Muscle of leg (tissue), 11 donors: ENCODE data around the gene GRAMD2B. TPM values are rescaled to one million over a fixed set of nuclear protein-coding genes. Genes with fewer than 3 reads are reported as not detected.

ENCODE experiments used
- DNase-seq: peaks from one replicate; pipeline ENCODE4 v3.0.0; 2013
- H3K27ac ChIP-seq: one replicate; pipeline ENCODE4 v1.5.1; 2013; ENCODE audit warnings: mild to moderate bottlenecking, low read length, control low read depth
- H3K27me3 ChIP-seq: one replicate; pipeline ENCODE4 v1.6.1; 2013; ENCODE audit warnings: low read length; ENCODE audit not compliant: control insufficient read depth, insufficient read depth
- H3K36me3 ChIP-seq: one replicate; pipeline ENCODE4 v1.6.1; 2013; ENCODE audit warnings: low read length; ENCODE audit not compliant: control insufficient read depth, insufficient read depth
- H3K4me1 ChIP-seq: one replicate; pipeline ENCODE4 v1.6.1; 2013; ENCODE audit warnings: low read length; ENCODE audit not compliant: control insufficient read depth, insufficient read depth
- H3K4me3 ChIP-seq: one replicate; pipeline ENCODE4 v1.5.1; 2013; ENCODE audit warnings: low read length, control low read depth
- H3K9me3 ChIP-seq: replicated peaks from 2 replicates; pipeline ENCODE4 v1.6.1; 2013; ENCODE audit warnings: low read depth, low read length; ENCODE audit not compliant: control insufficient read depth
- WGBS: methylation state at CpG from one replicate; pipeline ENCODE4 v1.1.5; 2013; ENCODE audit warnings: missing lambda C conversion rate; ENCODE audit not compliant: insufficient coverage; 5-methylcytosine and 5-hydroxymethylcytosine counted together
- polyA plus RNA-seq, 8 donors: library from polyadenylated mRNA; unstranded; fragments of 120-200 nt; gene quantifications; one replicate each; pipeline versions ENCODE4 v1.2.1 to v1.2.3, GENCODE V29; 2013; ENCODE audit warnings: inconsistent platforms in 1 of 8, low replicate concordance in 1 of 8; ENCODE audit not compliant: insufficient read length in 8 of 8, insufficient read depth in 1 of 8
- total RNA-seq: library from RNA; stranded (reverse); fragments of 120-200 nt; gene quantifications from one replicate; pipeline ENCODE4 v1.2.4, GENCODE V29; 2013

Gene GRAMD2B
- total and polyA plus RNA-seq, 9 donors = 6.5 to 13.9 (median 9.2) TPM

DNA sequence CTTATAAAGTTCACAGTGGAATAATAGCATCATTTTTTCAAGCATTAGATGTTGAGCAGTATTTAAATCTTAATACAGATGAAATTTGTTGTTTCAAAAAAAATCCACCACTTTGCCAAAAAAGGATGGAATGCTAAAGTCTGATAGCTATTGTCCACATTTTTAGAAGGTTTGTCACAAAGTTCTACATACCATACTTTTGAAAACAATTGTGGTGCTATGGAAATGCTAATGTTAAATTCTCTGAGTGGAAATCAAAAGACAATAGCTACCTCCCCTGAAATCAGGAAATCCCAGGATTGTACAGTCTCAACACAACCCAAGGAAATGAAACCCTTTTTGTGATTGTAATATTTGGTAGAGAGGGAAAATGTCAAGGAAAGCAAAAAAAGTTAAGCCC lies 19.3 kb upstream of the GRAMD2B start:
- H3K4me1 ChIP-seq = no peaks in the 10 kb centered on the region
- DNase-seq = peak; percentile 82
- H3K4me3 ChIP-seq = no peak overlapping the region
- peak overlapping the region; percentile 70 for H3K27ac ChIP-seq
- H3K36me3 ChIP-seq = no peaks in the 10 kb centered on the region
- no peaks in the 10 kb centered on the region for H3K27me3 ChIP-seq
- peaks cover 13% of the 10 kb centered on the region for H3K9me3 ChIP-seq

DNA sequence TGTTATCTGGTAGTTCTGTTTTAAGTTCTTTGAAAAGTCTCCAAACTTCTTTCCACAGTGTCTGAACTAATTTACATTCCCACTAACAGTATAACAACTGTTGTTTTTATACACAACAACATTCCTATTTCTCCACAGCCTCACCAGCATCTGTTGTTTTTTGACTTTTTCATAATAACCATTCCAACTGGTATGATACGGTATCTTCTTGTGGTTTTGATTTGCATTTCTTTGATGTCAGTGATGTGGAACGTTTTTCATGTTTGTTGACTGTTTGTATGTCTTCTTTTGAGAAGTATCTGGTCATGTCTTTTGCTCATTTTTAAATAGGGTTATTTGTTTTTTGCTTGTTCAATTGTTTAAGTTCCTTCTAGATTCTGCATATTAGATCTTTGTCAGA lies 12.6 kb upstream of the GRAMD2B start:
- Histone ChIP-seq H3K4me3 (no peak overlapping the region), H3K4me1 (peaks cover 5% of the 10 kb centered on the region), H3K9me3 (peaks cover 3% of the 10 kb centered on the region), H3K27ac (no peak overlapping the region), H3K36me3 (no peaks in the 10 kb centered on the region), H3K27me3 (no peaks in the 10 kb centered on the region)
- no peak for DNase-seq
- no CpG with 5 or more reads among the region's 2 CpGs for WGBS

DNA sequence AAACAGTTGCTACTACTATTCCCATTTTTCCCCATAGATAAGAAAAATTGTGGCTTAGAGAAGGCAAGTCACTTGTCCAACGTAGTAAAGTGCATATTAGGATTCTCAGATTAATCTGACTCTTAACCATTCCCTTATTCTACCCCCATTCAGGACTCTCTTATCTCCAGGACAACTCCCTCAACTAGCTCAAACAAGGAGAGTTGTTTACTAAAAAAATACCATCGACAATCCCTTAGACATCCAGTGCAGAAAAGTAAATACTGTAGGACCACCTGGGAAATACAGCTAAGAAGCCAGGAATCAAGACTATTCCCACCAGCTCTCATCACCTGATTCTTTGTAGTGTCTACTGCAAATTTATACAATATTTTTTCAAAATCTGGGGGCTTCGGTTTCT lies 9.4 kb upstream of the GRAMD2B start:
- H3K27ac ChIP-seq = no peak overlapping the region
- peaks cover 3% of the 10 kb centered on the region for H3K9me3 ChIP-seq
- no peak for DNase-seq
- peaks cover 5% of the 10 kb centered on the region for H3K4me1 ChIP-seq
- no peak overlapping the region for H3K4me3 ChIP-seq
- no peaks in the 10 kb centered on the region for H3K27me3 ChIP-seq
- H3K36me3 ChIP-seq = no peaks in the 10 kb centered on the region
- no CpG with 5 or more reads among the region's 3 CpGs for WGBS

DNA sequence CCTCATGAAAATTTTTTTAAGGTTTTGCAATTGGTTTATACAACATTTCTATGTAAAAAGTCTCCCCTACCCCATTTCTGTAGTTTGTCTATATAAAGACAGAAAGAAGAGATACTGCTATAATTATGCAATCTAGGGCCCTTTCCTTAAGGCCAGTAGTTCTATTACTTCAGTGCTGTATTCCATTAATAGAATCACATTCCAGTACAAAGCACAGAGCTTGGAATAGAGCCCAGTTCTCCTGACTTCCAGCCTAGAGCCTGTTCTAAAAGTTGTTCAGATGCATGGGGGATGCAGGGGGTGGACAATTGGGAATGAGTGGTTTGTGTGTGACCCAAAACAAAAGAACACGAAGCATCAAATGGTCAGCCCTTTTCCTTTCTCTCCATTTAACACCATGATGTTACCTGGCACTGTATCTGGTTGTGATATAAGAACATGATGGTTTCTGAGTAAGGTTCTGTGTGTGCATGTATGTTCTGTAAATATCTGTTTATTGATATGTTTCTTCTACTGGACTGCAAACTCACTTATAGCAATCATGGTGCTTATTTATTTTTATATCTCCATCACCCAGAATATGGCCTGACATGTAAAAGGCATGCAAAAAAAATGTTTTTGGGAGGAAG lies 8.2 kb upstream of the GRAMD2B start:
- Histone ChIP-seq H3K9me3 (peaks cover 3% of the 10 kb centered on the region), H3K4me3 (no peak overlapping the region), H3K4me1 (peaks cover 5% of the 10 kb centered on the region), H3K36me3 (no peaks in the 10 kb centered on the region), H3K27me3 (no peaks in the 10 kb centered on the region), H3K27ac (no peak overlapping the region)
- DNase-seq = peak; percentile 88
- no CpG with 5 or more reads among the region's 1 CpG for WGBS

DNA sequence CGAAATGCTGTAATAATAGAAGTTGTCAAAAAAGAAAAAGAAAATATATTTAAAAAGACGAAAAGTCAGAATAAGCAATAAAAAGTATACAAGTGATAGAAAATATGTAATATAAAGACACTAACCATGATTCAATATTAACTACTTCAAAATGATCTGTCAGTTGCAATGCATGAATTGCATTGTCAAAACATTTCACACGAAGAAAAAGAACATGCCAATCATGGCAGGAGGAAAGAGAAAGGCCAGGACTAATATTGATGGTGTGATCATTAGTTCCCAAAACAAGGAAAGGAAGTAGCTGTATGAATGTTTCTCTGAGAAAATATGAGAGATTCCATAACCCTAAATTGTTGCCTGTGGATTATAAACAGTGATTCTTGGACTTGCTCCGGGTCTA lies 7.4 kb upstream of the GRAMD2B start:
- Histone ChIP-seq H3K36me3 (no peaks in the 10 kb centered on the region), H3K27ac (no peak overlapping the region), H3K9me3 (peaks cover 3% of the 10 kb centered on the region), H3K27me3 (no peaks in the 10 kb centered on the region), H3K4me1 (peaks cover 5% of the 10 kb centered on the region), H3K4me3 (no peak overlapping the region)
- DNase-seq = no peak
- no CpG with 5 or more reads among the region's 4 CpGs for WGBS

DNA sequence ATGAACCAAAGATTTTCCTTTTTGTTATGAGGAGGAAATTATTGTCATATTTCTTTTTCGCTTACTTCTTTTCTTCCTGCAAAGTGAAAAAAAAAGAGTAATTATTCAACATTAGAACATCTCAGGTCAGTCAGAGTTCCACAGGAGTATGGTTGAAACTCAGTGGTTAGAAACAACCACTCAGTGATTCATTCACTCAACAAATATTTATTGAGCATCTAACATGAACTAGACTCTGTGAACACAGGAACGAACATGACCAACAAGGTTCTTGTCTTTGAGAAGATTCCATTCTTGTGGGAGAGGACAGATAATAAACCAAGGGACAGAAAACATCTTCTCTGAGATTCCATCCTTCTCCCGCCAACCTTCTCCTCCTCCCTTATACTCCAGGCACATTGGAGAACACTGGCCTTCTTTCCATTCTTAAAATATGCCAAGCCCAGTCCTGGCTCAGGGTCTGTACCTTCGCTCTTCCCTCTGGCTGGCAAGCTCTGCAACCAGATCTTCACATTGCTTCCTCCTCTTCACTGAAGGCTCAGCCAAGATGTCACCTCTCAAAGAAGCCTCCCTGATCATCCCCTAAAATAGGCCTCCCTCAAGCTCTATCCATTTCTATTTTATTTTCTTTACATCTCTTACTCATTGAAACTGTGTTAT lies 6.8 kb upstream of the GRAMD2B start:
- H3K27ac ChIP-seq = no peak overlapping the region
- WGBS = 81% methylated on average over 2 of the region's 4 CpGs
- DNase-seq = no peak

DNA sequence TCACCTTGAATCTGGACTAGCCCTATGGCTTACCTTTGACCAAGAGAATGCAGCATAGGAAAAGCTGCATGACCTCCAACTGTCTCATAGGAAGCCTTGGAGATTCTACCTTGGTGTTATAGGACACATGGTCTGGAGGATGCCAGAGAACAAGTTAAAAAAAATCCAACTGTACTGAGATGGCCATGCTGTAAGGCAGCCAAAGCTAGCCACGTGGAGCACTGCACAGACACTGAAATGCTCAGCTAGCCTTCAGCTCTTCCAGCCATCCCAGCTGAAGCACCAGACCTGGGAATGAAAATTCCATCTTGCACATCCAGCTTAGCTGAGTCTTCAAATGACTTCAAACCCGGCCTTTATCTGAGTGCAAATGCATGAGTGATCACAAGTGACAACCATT lies 6.0 kb upstream of the GRAMD2B start:
- WGBS = 45% methylated on average over 1 of the region's 2 CpGs
- Histone ChIP-seq H3K9me3 (no peaks in the 10 kb centered on the region), H3K27me3 (no peaks in the 10 kb centered on the region), H3K36me3 (no peaks in the 10 kb centered on the region), H3K27ac (no peak overlapping the region), H3K4me1 (peaks cover 5% of the 10 kb centered on the region), H3K4me3 (no peak overlapping the region)
- DNase-seq = no peak

More for the DNA sequence above, 6.8 kb upstream of the GRAMD2B start:
- no peaks in the 10 kb centered on the region for H3K36me3 ChIP-seq
- H3K4me1 ChIP-seq = peaks cover 5% of the 10 kb centered on the region
- no peaks in the 10 kb centered on the region for H3K27me3 ChIP-seq
- peaks cover under 1% of the 10 kb centered on the region for H3K9me3 ChIP-seq
- H3K4me3 ChIP-seq = no peak overlapping the region

DNA sequence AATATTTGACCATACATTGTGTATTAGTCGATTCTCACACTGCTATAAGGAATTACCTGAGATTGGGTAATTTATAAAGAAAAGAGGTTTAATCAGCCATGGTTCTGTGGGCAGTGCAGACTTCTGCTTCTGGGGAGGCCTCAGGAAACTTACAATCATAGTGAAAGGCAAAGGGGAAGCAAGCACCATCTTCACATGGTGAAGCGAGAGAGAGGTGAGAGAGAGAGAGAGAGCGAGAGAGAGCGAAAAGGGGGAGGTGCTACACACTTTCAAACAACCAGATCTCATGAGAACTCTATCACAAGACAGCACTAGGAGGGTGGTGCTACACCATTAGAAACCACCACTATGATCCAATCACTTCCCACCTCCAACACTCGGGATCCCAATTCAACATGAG lies 4.1 kb upstream of the GRAMD2B start:
- Histone ChIP-seq H3K4me1 (peaks cover 5% of the 10 kb centered on the region), H3K27ac (no peak overlapping the region), H3K36me3 (no peaks in the 10 kb centered on the region), H3K4me3 (no peak overlapping the region), H3K9me3 (no peaks in the 10 kb centered on the region), H3K27me3 (no peaks in the 10 kb centered on the region)
- DNase-seq = no peak
- WGBS = no CpG with 5 or more reads among the region's 5 CpGs

DNA sequence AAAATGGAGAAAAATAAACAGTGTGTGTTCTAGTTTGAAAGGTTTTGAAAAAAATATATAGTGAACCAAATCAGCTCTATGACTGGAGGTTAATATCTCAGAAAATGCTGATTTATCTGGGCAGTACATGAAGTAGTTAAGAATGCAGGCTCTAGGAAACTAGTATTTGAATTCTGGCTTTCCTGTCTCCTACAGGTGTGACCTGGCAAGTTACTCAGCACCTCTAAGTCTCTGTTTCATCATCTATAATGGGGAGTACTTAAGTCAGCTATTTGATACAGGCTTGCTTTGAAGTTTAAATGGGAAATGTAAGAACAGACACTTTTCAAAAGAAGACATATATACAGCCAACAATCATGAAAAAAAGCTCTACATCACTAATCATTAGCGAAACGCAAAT lies 5.2 kb downstream of the GRAMD2B start:
- Histone ChIP-seq H3K4me1 (no peaks in the 10 kb centered on the region), H3K9me3 (no peaks in the 10 kb centered on the region), H3K27ac (no peak overlapping the region), H3K27me3 (no peaks in the 10 kb centered on the region), H3K4me3 (no peak overlapping the region), H3K36me3 (no peaks in the 10 kb centered on the region)
- DNase-seq = no peak
- no CpG with 5 or more reads among the region's 2 CpGs for WGBS

DNA sequence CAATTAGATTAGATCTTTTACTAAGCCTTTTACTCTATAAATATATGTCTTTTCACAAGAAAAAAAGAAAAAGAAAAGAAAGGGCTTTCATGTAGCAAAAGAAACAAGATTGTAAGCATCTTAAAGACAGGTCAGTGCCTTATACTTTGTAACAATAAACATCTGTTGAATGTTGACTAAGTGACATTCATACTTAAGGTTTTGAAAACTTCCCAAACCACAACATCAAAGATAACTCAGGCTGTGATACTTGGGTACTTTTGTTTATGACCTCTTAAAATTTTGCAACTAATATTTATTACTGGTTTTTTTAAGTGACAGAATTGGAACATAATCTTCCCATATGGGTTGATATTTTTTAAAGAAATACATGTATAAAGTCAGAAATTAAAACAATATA lies 7.4 kb downstream of the GRAMD2B start:
- Histone ChIP-seq H3K27me3 (no peaks in the 10 kb centered on the region), H3K36me3 (no peaks in the 10 kb centered on the region), H3K4me3 (no peak overlapping the region), H3K4me1 (no peaks in the 10 kb centered on the region), H3K9me3 (no peaks in the 10 kb centered on the region), H3K27ac (no peak overlapping the region)
- no peak for DNase-seq

DNA sequence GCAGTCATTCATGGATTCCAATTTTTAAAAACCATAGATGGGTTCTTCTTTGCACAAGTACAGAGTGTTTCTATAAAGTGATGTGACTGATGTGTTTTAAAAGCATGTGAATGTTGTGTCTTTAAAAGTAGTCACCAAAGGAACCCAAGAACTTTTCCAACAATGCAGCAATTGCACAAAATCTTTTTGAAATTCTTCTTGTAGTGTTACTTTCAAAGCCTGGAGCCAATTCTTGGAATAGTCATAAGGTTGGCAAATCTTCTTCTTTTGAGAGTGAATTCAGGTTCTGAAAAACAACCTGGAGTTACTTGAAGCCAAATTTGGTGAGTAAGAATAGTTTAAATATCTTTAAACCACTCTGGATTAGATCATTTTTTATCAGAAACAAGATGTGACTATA lies 10.5 kb downstream of the GRAMD2B start:
- H3K9me3 ChIP-seq = no peaks in the 10 kb centered on the region
- no peaks in the 10 kb centered on the region for H3K36me3 ChIP-seq
- H3K4me3 ChIP-seq = no peak overlapping the region
- H3K4me1 ChIP-seq = no peaks in the 10 kb centered on the region
- DNase-seq = peak; percentile 32
- H3K27ac ChIP-seq = no peak overlapping the region
- H3K27me3 ChIP-seq = no peaks in the 10 kb centered on the region
